ENCODE measurements around the gene PRPH. TPM values are rescaled to one million over a fixed set of nuclear protein-coding genes. Genes with fewer than 3 reads are reported as not detected.

PRPH gene
- total RNA-seq, 1 donor from 2014 or later: 17.2 TPM

GRCh38 chr12:49296034-49296835 is 1.3 kb downstream of the PRPH start:
- Histone ChIP-seq H3K27me3 (peaks cover 13% of the 10 kb centered on the region), H3K36me3 (no peaks in the 10 kb centered on the region), H3K9me3 (no peaks in the 10 kb centered on the region), H3K4me1 (peaks cover 45% of the 10 kb centered on the region), H3K27ac (no peak overlapping the region), H3K4me3 (peak overlapping the region in 1 of 2 donors; percentile 36)
- DNase-seq (ENCODE audit: extremely low spot score in 2 of 2): no peak
- intact Hi-C loops (cut with DNase I): no loop called here
- TF ChIP-seq POLR2AphosphoS5 (IDR thresholded peaks at IDR 0.05; ENCODE audit: insufficient read depth in 1 of 2, low read depth in 1 of 2): no peak
- TF ChIP-seq POLR2A (IDR thresholded peaks at IDR 0.05): no peak
- TF ChIP-seq CTCF (IDR thresholded peaks at IDR 0.05): peak; percentile 8 to 44 (median 31)

GRCh38 chr12:49296836-49297694 is 2.1 kb downstream of the PRPH start:
- DNase-seq (ENCODE audit: extremely low spot score in 2 of 2): no peak
- H3K27ac ChIP-seq: no peak overlapping the region
- peaks cover 13% of the 10 kb centered on the region for H3K27me3 ChIP-seq
- no peak for TF ChIP-seq POLR2A (IDR thresholded peaks at IDR 0.05)
- TF ChIP-seq CTCF (IDR thresholded peaks at IDR 0.05): no peak
- TF ChIP-seq POLR2AphosphoS5 (IDR thresholded peaks at IDR 0.05; ENCODE audit: insufficient read depth in 1 of 2, low read depth in 1 of 2): no peak
- no peaks in the 10 kb centered on the region for H3K36me3 ChIP-seq
- peak overlapping the region in 1 of 2 donors; percentile 36 for H3K4me3 ChIP-seq
- H3K4me1 ChIP-seq: peaks cover 45% of the 10 kb centered on the region
- no peaks in the 10 kb centered on the region for H3K9me3 ChIP-seq
- intact Hi-C loops (cut with DNase I): no loop called here

GRCh38 chr12:49297695-49298060 is 2.7 kb downstream of the PRPH start:
- no peak for DNase-seq (ENCODE audit: extremely low spot score in 2 of 2)
- Histone ChIP-seq H3K4me3 (peak overlapping the region in 1 of 2 donors; percentile 36), H3K27ac (no peak overlapping the region), H3K9me3 (no peaks in the 10 kb centered on the region), H3K27me3 (peaks cover 13% of the 10 kb centered on the region), H3K4me1 (peaks cover 39% of the 10 kb centered on the region), H3K36me3 (no peaks in the 10 kb centered on the region)
- TF ChIP-seq POLR2AphosphoS5 (IDR thresholded peaks at IDR 0.05; ENCODE audit: insufficient read depth in 1 of 2, low read depth in 1 of 2) (no peak), CTCF (IDR thresholded peaks at IDR 0.05) (no peak), POLR2A (IDR thresholded peaks at IDR 0.05) (no peak)
- intact Hi-C loops (cut with DNase I): no loop called here

- Histone ChIP-seq H3K27ac (no peak overlapping the region), H3K4me3 (no peak overlapping the region), H3K27me3 (peaks cover 13% of the 10 kb centered on the region), H3K9me3 (no peaks in the 10 kb centered on the region), H3K4me1 (peaks cover 34% of the 10 kb centered on the region), H3K36me3 (no peaks in the 10 kb centered on the region)
- intact Hi-C loops (cut with DNase I): no loop called here
- no peak for TF ChIP-seq CTCF (IDR thresholded peaks at IDR 0.05)
- TF ChIP-seq POLR2A (IDR thresholded peaks at IDR 0.05): no peak
- no peak for TF ChIP-seq POLR2AphosphoS5 (IDR thresholded peaks at IDR 0.05; ENCODE audit: insufficient read depth in 1 of 2, low read depth in 1 of 2)
- no peak for DNase-seq (ENCODE audit: extremely low spot score in 2 of 2)
Measured at GRCh38 chr12:49298160-49298559, 3.2 kb downstream of the PRPH start.

All from vagina (tissue), 2 donors.